NCI-H2171 treated with DMSO at 0.1 percent for 48 hours (cell line): Measurements from ENCODE around the gene MYLK.
"Not testable (repeated sequence)": the region's sequence is repeated elsewhere in the genome, so short reads cannot be mapped to it uniquely, and the experiment has no call there.

ENCODE experiments used
- DNase-seq: peaks from one replicate; lab custom pipeline; 2025; lab: John Stamatoyannopoulos, UW

MYLK gene, protein sequence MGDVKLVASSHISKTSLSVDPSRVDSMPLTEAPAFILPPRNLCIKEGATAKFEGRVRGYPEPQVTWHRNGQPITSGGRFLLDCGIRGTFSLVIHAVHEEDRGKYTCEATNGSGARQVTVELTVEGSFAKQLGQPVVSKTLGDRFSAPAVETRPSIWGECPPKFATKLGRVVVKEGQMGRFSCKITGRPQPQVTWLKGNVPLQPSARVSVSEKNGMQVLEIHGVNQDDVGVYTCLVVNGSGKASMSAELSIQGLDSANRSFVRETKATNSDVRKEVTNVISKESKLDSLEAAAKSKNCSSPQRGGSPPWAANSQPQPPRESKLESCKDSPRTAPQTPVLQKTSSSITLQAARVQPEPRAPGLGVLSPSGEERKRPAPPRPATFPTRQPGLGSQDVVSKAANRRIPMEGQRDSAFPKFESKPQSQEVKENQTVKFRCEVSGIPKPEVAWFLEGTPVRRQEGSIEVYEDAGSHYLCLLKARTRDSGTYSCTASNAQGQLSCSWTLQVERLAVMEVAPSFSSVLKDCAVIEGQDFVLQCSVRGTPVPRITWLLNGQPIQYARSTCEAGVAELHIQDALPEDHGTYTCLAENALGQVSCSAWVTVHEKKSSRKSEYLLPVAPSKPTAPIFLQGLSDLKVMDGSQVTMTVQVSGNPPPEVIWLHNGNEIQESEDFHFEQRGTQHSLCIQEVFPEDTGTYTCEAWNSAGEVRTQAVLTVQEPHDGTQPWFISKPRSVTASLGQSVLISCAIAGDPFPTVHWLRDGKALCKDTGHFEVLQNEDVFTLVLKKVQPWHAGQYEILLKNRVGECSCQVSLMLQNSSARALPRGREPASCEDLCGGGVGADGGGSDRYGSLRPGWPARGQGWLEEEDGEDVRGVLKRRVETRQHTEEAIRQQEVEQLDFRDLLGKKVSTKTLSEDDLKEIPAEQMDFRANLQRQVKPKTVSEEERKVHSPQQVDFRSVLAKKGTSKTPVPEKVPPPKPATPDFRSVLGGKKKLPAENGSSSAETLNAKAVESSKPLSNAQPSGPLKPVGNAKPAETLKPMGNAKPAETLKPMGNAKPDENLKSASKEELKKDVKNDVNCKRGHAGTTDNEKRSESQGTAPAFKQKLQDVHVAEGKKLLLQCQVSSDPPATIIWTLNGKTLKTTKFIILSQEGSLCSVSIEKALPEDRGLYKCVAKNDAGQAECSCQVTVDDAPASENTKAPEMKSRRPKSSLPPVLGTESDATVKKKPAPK (N-terminal part only)

DNA sequence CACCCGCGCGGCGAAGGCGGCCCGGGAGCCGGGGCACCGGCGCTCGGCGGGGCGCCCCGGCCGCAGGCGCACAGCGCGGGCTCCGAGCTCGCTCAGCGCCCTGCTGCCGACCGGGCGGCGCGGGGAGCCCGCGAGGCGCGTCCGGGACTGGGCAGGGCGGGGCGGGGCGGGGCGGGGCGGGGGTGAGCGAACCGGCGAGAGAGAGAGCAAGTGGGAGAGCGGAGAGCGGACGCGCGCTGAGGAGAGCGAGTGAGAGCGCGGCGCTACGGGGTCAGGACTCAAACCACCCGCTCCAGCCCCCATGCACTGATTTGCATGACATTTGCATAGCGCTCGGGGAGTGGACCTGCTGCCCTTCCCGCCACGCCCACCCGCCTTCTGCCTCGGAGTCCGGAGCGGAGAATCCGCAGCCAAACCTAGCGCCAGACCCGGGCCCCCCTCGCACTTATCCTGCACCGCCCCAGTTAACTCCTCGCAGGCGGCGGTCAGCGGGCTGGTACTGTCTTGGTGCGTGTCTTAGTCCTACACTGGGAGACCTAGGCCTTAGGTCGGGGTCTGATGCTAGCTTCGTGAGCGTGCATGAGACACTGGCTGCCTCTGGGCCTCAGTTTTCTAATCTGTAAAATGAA, at the start of gene MYLK:
Gene MYLK (minus strand): TSS at position 130 of the 629 bp plus-strand sequence. CDS start 90,491 bp downstream, outside the sequence.
- DNase-seq, result peak; percentile 87

DNA sequence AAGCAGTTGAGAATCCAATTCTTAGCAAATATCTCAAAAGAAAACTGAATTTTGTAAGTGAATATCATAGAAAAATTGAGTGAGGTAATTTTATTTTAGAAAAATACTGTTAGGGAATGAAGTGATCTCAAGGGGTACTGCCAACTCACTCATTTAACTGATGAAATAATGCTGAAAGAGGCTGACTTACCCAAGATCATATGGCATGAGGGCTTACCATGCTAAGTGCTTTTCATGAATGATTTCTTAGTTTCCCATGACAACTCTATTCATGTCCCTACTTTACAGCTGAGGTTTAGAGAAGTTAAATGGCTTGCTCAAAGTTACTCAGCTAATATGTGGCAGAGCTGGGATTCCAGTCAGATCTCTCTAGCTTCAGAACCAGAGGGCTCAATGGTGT, 46.3 kb upstream of the MYLK start:
- no peak for DNase-seq

DNA sequence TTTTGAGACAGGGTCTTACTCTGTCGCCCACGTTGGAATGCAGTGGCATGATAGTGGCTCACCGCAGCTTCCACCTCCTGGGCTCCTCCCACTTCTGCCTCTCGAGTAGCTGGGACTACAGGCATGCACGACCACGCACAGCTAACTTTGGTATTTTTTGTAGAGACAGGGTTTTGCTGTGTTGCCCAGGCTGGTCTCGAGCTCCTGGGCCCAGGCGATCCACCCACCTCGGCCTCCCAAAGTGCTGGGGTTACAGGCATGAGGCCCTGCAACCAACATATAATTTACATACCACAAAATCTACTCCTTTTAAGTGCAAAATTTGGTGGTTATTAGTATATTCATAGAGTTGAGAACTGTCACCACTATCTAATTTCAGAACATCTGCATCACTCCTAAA, 45.2 kb upstream of the MYLK start:
- no peak for DNase-seq

DNA sequence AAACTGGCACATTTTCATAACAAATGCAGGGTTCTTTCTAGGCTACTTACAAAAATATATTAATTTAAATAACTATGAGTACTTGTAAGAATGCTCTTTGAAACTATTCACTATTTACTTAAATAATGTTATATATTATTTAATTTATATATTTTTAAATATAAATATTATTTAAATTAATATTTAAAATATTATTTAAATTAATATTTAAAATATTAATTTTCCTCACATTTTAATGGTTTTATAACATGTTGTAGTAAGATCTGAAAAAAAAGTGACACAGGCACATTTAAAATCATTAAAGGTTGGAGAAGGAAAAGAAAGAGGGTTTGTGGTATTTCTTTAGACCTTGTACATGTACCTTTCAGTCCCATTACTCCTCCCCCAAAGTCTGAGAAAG, 42.3 kb upstream of the MYLK start:
- DNase-seq, result no peak

DNA sequence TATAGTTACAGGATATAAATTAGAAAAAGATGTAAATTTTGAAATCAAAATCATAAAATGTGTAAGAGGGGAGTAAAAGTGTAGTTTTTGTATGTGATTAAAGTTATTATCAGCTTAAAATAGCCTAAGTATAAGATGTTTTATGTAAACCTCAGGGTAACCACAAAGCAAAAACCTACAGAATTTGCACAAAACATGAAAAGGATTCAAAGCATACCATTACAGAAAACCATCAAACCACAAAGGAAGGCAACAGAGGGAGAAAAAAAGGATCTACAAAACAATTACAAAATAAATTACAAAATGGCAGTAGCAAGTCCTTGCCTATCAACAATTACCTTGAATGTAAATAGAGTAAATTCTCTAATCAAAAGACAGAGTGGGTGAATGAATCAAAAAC, 36.7 kb upstream of the MYLK start:
- DNase-seq, result no peak

DNA sequence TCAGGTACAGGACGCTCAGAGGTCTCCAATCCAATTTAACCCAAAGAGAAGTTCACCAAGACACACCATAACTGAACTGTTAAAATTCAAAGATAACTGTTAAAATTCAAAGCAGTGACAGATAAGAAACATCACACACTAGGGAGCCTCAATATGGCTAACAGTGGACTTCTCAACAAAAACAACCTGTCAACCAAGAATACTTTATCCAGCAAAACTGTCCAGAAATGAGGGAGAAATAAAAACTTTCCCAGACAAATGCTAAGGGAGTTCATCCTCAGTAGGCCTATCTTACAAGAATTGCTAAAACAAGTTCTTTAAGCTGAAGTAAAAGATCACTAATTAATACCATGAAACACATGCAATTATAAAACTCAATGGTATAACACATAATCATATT, 36.3 kb upstream of the MYLK start:
- DNase-seq, result no peak

DNA sequence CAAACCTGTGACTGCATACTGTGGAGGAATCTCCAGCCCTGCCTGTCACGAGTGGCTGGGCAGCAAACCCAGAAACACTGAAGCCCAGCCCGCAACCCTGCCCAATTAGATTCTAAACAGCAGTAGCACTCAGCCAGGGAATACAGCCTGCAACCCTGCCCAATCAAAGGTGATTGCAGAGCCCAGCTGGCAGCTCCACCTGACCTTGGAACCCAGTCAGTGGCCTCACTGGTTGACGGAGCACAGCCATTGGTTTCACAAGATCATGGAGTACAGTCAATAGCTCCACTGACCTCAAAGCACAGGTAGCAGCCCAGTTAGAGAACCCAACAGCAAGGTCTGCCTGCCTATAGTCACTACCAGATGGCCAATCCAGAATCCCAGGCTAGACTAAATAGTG, 35.2 kb upstream of the MYLK start:
- DNase-seq, result no peak

DNA sequence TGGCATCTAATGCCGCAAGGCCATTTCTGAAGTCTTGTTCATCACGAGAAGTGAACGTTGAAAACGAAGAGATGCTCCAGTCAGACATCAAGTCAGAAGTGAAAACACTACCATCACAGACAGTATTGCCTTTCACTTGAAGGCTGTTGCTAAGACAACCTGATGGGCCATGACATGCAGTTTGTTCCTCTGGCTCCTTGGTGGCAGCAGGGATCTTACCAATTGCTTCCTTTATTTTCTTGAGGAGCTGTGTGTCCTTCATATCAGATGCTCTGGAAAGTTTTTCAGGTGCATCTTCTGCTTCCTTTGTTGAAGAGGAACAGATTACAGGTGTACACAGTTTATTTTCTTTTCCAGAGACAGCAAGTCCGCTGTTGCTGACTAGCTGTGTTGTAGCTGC, 30.7 kb upstream of the MYLK start:
- DNase-seq, result peak; percentile 12

DNA sequence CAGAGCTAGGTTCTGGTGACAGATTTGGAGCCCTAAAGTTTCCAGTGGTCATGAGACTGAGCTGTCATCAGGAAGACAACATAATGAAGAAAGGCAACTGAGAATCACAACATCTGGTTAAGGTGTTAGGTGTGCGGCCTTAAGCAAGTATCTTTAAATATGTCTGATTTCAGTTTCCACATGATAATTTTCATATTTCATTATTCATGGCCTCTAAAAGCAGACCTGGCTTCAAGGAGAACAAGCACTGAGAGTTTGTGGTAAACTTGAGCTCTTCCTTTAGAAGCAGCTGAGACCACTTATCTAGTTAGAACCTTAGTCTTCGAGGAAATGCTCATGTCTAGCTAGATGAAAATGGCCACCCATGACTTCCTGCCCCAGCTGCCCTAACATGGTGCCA, 25.7 kb upstream of the MYLK start:
- DNase-seq, result no peak

DNA sequence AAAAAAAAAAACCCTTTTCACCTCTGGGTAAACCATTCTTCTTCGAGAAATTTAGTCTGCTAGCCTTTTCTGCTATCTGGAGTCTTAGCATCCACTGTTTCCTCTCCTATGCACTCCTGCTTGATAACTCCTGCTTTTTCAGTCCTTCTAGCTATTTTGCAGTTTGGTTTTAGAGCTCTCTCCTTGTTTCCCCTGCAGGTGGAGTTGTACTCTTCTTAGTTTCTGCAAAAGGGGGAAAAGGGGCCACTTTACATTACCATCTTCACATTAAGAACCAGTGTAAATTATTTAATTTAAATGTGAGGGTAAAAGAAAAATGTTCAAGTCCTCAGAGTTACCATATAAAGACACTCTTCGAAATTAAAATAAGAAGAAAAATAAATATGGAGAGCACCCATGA, 23.6 kb upstream of the MYLK start:
- DNase-seq, result no peak

DNA sequence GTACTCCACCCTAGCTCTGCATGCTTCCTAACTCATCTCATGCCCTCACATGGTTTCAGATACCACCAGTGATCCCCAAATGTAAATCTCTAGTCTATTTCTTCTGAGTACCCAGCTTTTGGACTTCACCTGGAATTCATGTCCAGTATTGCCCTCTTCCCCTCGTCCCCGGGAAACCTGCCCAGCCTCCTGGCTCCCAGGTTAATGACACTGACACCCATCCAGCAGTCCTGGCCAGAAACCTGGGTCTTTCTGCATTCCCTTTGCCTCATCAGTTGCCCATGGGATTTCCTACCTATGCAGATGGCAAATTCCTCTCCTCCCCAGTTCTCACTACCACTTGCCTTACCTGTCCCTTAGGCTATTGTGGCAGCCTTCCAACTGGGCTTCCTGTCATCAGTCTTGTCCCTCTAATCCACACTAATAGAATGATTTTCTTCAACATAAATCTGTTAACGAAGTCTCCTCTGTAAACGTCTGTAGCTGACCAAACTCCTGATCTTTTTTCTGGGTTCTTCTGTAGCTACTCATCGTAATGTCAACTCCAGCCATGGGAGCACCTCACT, 15.3 kb upstream of the MYLK start:
- DNase-seq, result no peak

DNA sequence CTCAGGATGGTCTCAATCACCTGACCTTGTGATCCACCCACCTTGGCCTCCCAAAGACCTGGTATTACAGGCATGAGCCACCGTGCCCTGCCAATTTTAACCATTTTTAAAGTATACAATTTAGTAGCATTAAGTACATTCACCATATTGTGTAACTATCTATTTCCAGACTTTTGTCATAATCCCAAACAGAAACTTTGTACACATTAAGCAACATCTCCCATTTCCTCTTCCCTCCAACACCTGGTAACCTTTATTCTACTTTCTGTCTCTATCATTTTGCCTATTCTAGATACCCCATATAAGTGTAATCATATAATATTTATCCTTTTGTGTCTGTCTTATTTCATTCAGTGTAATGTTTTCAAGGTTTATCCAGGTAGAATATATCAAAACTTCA, 8.9 kb upstream of the MYLK start:
- no peak for DNase-seq

DNA sequence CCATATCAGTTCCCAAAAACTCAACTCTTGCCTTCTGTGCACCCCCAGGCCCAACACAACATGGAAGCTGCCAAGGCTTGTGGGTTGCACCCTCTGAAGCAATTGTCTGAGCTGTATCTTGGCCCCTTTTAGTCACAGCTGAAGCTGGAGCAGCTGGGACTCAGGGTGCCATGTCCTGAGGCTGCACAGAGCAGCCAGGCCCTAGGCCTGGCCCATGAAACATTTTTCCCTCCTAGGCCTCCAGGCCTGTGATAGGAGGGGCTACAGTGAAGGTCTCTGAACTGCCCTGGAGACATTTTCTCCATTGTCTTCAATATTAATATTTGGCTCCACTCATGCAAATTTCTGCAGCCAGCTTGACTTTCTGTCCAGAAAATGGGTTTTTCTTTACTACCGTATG, 8.1 kb upstream of the MYLK start:
- DNase-seq, result no peak

DNA sequence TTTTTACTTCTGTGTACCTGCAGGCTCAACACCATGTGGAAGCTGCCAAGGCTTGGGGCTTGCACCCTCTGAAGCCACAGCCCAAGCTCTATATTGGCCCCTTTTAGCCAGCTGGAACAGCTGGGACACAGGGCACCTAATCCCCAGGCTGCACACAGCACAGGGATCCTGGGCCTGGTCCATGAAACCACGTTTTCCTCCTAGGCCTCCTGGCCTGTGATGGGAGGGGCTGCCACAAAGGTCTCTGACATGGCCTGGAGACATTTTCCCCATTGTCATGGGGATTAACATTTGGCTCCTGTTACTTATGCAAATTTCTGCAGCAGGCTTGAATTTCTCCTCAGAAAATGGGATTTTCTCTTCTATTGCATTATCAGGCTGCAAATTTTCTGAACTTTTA, 6.9 kb upstream of the MYLK start:
- DNase-seq, result not testable (repeated sequence)

DNA sequence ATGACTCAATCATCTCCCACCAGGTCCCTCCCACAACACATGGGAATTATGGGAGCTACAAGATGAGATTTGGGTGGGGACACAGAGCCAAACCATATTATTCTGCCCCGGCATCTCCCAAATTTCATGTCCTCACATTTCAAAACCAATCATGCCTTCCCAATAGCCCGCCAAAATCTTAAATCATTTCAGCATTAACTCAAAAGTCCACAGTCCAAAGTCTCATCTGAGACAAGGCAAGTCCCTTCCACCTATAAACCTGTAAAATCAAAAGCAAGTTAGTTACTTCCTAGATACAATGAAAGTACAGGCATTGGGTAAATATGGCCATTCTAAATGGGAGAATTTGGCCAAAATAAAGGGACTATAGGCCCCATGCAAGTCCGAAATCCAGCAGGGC, 6.0 kb upstream of the MYLK start:
- not testable (repeated sequence) for DNase-seq

DNA sequence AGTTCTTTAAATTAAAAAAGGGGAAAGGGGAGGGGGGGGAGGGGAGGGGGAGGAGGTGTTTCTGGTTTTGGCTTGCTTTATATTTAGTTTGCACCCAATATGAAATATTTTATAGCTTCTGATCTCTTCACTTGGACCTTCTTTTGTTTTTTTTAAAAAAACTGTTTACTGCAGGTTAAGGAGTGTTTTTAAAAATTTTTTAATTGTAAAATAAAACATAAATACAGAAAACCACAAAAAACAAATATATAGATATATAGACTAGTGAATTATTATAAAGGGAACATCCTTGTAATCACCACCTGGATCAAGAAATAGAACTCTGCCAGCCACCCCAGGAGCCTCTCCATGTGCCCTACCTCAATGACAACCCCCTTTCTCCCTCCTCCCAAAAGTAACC, 861 bp upstream of the MYLK start:
- DNase-seq, result no peak

DNA sequence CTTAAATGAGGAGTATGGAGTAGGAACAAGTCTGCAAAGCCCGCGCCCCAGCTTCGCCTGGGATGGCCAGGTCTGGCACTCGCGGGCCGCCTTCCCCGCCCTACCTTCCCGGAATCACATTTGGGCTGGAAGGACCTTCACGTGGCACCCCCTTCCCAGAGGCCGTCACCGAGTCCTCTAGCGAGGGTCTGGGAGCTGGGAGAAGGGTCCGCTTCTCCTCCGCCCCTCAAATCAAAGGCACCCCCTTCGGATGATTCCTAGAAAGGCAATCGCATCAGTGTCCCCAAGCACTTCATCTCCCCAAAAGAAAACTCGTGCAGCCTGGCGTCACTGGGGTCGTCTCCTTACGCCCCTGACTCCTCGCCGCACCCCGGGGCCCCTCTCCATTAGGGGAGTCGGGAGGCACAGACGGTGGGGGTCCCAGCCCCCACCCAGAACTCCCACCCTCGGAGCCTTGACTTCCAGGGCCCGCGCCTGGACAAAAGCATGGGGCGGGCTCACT, 380 bp downstream of the MYLK start:
- DNase-seq, result no peak

DNA sequence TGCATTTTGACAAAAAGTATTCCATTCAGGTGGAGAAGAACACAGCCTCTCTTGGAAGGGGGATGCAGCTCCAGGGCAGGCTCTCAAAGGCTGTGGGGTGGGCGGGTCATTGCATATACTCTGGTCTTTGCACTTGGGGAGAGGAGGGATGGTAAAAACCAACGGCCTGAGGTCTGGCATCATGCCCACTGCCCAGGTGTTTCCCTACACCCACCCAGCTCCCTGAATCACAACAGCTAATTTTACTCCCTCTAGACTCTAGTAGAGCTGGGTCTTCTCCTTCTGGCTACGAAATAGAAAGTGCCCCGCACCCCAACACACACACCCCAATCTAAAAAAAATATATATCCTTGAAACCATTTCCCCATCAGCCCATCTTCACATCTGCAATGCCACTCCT, 1.0 kb downstream of the MYLK start:
- DNase-seq, result peak; percentile 41

DNA sequence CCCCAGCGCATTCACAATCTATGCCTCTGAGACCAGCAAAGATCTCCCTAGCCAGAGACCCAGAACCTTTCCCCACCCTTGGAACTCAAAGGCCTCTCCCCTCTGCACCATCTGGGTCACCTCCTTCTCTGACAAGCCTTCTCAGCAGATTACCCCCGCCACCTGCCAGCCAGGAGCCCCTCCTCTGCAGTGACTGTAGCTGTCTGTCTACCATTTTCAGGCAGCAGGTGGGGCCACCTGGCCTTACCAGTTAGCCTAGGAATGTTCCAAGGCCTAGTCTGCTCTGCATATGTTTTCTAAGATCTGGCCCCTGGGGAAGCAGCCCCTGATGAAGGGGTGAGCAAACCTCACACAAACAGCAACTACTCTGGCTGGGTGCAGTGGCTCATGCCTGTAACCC, 2.4 kb downstream of the MYLK start:
- DNase-seq, result peak; percentile 90

DNA sequence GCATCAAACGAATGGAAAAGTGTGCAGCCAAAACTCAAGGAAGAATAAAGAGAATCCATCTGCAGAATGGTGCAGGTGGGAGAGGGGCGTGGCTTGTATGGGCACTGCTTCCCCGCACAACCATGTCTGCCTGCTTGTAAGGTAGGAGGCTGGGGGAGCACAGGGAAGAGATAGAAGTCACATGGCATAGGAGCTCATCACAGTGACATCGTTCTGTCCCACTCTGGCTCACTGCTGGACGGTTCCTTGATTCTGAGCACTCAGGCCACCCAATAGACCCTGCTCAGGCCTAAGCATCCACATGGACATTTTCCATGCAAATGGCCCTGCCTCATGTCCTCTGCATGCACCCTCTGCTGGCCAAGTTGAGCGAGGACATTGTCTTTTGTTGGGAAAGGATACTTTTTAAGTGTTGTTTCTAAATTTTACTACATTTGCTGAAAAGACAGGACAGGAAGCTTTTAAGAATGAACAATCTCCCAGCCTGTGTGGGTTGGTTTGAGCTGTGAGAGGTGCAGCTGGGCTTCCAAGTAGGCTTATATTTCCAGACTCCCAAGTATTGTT, 3.1 kb downstream of the MYLK start:
- peak; percentile 61 for DNase-seq

DNA sequence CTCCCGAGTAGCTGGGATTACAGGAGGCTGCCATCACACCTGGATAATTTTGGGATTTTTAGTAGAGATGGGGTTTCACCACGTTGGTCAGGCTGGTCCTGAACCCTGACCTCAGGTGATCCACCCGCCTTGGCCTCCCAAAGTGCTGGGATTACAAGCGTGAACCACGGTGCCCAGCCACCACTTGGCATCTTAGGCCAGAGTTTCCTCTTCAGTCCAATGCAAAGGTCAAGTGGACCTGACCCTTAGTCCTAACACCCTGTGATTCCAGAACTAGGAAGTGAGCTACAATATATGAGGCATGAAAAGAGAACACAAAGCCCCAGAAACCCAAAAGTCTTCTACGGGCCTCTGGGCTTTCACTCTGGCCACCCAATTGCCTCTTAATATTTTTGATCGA, 5.3 kb downstream of the MYLK start:
- no peak for DNase-seq
